ENCODE measurements around the gene MYCBPAP.

DNA sequence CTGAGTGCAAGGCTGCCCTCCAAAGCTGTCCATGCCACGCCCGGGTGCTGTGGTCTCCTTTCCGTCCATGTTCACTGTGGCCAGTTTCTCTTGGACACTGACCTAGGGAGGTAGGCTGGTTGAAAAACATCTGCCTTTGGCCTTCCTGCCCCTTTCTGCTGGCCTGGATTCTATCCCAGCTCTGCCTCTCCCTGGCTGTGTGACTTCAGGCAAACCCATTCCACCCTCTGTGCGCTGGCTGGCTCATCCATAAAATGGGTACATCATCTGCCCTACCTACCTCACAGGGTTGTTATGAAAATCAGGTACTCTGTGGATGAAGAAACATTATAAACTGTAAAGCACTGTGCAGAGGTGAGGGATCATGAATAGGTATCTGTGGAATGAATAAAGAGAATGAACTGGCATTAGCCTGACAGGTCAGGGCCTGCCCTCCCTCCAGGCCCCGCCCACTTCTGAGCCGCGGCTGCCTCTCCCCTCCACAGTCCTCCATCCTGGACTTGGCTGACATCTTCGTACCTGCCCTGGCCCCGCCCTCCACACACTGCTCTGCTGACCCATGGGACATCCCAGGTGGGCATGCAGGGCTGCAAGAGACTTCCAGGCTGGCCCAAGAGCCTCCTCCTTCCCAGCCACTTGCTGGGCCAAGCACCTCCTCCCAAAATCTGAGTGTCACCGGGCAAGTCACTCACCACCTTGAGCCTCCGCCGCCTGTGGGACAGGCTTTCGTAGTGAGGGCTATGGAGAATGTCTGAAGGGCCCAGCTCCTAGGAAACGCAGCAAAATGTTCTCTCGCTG lies 31.7 kb downstream of the MYCBPAP start:
- TF ChIP-seq EZH2phosphoT487 (IDR thresholded peaks at IDR 0.05; ENCODE audit: low read length): no peak
- TF ChIP-seq, protein P1, sequence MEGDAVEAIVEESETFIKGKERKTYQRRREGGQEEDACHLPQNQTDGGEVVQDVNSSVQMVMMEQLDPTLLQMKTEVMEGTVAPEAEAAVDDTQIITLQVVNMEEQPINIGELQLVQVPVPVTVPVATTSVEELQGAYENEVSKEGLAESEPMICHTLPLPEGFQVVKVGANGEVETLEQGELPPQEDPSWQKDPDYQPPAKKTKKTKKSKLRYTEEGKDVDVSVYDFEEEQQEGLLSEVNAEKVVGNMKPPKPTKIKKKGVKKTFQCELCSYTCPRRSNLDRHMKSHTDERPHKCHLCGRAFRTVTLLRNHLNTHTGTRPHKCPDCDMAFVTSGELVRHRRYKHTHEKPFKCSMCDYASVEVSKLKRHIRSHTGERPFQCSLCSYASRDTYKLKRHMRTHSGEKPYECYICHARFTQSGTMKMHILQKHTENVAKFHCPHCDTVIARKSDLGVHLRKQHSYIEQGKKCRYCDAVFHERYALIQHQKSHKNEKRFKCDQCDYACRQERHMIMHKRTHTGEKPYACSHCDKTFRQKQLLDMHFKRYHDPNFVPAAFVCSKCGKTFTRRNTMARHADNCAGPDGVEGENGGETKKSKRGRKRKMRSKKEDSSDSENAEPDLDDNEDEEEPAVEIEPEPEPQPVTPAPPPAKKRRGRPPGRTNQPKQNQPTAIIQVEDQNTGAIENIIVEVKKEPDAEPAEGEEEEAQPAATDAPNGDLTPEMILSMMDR (IDR thresholded peaks at IDR 0.05; ENCODE audit: low read length): no peak
- TF ChIP-seq EZH2 (optimal IDR thresholded peaks at IDR 0.05; ENCODE audit: low read depth, low read length): no peak
